ENCODE data around the gene CYP4Z1. TPM values are rescaled to one million over a fixed set of nuclear protein-coding genes. Genes with fewer than 3 reads are reported as not detected.
"Not testable (repeated sequence)": the region's sequence is repeated elsewhere in the genome, so short reads cannot be mapped to it uniquely, and the experiment has no call there.

The CYP4Z1 gene
- total RNA-seq, 1 donor from 2014 or later: not detected

DNA sequence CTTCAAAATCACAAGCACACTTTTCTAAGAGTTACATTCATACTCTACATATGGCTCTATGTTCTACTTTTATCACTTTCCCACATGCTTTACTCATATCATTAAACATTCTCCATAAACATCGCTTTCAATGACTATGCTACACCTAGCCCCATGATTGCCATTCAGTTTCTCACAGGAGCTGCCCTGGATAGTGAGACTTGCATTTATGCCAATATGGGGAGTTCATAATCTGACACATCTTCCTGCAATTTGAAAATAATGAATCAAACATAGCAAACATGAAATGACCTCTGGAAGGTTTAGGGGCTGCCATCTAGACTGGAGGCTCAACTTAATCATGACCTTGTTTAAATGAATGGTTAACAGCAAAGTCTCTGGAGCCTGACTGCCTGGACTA lies 61.2 kb downstream of the CYP4Z1 start:
- DNase-seq: no peak

DNA sequence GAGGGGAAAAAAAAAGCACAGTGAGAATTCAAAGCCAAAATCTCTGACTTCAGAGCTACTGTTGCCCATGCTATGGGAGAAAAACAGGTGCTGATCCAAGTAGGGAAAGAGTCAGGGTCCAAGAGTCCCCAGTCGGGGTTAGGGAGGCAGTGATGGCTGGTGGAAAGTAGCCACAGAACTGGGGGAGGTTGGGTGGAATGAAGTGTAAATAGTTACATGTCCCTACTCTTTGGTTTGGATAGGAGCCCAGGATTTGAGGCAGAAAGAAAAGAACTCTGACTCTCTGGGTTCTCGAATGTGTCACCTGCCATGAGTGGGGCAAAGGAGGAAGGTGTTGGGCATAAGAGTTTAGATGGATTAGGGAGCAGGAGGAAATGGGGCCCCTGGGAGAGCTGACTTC lies 61.8 kb downstream of the CYP4Z1 start:
- not testable (repeated sequence) for DNase-seq

DNA sequence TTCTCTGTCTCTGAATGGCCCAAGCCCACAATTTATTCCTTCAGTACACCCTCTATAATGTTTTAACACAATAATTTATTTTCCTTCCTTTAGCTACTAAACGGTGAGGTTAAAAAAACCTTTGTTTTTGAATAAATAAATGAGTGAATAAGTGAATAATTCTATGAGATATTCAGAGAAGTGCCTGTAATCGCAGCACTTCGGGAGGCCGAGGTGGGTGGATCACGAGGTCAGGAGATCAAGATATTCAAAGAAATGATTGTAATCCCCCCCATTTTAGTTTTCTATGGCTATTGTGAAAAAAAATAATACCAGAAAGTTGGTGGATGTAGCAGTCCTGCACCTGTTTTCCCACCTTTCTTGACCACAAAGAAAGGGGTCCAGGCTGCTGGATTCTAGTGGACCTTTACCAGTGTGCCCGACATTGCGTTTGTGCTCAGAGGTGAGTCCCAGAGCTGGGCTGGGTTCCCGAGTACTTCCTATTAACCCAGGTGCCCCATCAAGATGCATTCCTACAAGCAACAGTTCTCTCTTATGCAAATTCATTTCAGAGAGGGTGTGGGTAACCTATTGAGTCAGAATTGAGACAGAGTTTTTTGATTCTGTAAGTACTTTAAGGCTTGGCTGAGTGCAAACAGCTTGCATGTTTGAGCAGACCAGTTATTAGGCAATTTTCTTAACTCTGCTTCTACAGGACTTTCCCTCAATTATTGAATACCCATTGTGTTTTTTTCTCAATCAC lies 62.6 kb downstream of the CYP4Z1 start:
- DNase-seq: not testable (repeated sequence)

DNA sequence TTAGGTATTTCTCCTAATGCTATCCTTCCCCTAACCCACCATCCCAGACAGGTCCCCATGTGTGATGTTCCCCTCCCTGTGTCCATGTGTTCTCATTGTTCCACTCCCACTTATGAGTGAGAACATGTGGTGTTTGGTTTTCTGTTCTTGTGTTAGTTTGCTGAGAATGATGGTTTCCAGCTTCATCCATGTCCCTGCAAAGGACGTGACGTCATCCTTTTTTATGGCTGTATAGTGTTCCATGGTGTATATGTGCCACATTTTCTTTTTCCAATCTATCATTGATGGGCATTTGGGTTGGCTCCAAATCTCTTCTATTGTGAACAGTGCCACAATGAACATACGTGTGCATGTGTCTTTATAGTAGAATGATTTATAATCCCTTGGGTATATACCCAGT lies 65.6 kb downstream of the CYP4Z1 start:
- DNase-seq: not testable (repeated sequence)

DNA sequence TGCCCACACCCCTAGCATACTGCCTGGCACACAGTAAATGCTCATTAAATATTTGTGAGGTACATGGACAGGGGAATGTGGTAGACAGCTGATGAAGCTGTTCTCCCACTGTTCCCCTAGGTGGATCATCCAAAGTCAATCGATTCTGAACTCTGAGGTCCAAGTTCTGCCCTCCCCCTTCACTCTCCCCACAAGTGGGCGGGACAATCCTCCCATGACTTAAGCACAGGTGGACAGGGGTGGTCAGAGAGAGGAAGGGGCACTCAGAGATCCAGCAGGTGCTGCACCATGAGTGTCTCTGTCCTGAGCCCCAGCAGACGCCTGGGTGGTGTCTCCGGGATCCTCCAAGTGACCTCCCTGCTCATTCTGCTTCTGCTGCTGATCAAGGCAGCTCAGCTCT lies 70.2 kb downstream of the CYP4Z1 start, which contains the start of gene CYP4A22:
Gene CYP4A22, plus strand, starts transcription at position 244 of the 400 bp plus-strand sequence. Its CDS starts 45 bp downstream, at position 289.
- DNase-seq: no peak

DNA sequence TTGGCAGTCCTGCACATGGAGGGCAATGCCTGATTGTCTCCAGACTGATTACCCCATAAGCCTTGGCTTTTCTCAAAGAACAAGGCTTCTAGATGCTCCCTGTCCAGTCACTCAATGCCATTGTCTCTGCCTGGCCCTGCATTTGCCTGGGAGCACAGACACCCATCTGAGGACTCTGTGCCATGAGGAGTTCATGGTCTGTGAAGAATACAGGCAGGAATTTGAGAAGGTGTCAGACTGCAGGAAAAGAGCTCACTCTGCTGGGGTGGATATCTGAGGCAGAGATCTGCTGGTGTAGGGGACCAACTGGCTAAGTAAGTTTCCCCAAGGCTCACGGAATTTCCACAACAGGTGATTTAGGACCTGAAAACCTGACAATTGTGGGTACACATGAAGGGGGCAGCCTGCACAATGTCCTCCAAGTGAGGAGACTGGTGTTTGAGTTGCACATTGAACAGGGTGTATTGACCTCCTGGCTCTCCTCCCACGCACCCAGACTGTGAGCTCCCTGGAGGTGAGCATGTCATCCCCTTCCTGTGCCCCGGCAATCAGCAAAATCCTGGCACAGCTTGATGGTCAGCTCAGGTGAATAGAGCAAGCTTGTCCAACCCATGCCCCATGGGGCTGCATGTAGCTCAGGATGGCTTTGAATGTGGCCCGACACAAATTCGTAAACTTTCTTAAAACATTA lies 71.0 kb downstream of the CYP4Z1 start:
- no peak for DNase-seq

DNA sequence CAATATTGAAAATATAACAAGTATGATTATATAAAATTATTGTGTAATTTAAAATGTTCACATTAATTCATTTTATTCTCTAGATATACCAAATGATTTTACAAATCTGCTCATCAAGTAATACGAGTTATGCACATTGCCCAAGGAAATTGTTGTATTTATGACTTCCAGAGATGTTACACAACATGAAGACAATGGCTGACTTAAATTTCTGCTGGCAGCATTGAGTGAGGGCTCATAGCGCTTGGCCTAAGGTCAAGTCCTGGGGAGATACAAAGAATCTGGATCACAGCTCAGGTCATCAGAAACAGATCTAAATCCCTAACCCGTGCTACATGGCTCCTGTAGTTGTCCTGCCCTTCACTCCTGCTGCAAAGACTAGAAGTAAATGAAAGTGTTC lies 73.3 kb downstream of the CYP4Z1 start:
- DNase-seq: not testable (repeated sequence)

DNA sequence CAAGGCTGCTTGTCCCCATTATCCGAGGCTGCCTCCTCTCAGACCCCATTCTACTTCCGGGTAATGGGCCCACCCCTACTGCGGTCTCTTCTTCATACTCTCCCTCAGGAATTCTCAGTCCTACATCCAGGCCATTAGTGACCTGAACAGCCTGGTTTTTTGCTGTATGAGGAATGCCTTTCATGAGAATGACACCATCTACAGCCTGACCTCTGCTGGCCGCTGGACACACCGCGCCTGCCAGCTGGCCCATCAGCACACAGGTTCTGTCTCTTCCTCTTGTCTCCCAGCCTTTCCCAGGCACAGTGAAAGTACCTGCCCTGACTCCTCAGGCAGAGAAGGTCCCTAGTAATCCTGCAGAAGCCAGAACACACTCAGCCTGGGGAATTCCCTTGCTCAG lies 76.6 kb downstream of the CYP4Z1 start:
- not testable (repeated sequence) for DNase-seq

DNA sequence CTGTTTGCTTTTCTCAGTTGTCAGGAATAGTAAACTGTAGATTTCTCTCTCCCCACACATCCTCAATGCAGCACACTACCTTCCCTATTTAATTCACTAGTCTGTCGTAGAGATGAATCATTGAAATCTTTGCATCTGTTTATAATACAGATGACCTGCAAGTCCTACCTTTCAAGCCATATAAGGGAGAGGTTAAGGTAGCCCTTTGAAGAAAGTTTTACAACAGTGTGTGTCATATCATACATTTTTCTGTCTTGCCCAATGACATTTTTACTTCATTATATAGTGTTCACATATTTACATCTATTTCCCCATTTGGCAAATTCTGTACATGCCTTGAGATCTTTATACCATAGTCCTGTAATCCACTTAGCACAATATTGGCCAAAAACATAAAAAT lies 79.5 kb downstream of the CYP4Z1 start:
- DNase-seq: not testable (repeated sequence)

DNA sequence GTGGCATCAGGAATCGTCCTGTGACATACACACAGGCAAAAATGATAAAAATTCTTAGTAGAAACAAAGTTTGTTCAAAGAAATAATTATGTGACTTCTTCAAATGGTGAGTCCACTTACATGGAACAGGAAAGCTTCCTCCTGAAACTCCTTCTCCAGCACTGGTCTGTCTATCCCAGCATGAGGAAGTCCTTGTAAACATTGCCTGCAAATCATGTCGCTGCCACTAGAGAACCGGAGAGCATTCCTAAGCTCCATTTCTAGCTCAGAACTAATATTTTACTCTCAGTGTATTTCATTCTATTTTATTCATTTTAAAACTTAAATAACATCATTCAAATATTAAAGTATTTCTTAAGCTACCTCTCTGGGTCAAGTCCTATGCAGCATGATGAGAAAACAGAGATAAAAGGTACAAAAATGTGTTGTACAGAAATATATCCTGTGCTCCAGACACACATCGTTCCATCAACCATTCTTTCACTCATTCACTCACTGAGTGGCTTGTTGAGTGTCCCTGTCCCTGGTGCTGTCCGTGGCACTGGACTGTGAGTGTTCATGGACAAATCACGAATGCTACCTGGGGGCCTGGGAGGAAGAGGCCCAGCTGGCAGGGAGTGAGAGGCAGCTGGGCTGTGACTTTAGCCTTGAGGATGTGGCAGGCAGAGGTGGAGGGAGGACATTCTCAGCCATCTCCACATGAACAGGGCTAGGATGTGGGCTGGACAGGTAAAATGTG lies 80.2 kb downstream of the CYP4Z1 start:
- no peak for DNase-seq

DNA sequence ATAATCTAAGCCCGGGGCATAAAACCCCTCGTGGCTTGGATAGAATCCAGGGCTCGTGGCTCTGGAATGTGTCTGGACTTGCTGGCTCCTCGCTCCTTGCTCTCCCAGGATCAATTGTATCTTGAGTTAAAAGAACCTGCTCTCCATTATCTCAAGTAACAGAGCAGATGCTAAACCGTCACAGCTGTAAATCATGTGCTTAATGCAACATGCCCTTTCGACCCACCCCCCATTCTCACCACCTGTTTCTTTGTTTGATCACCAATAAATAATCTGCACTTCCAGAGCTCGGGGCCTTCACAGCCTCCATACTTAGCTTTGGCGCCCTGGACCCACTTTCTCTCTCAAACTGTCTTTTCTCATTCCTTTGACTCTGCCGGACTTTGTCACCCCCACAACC lies 82.1 kb downstream of the CYP4Z1 start:
- not testable (repeated sequence) for DNase-seq

DNA sequence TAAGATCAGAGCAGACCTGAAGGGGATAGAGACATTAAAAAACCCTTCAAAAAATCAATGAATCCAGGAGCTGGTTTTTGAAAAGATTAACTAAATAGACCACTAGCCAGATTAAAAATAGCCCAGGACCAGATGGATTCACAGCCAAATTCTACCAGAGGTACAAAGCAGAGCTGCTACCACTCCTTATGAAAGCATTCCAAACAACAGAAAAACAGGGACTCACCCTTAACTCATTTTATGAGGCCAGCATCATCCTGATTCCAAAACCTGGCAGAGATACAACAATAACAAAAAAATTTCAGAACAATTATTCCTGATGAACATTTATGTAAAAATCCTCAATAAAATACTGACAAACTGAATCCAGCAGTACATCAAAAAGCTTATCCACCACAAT lies 89.4 kb downstream of the CYP4Z1 start:
- not testable (repeated sequence) for DNase-seq

DNA sequence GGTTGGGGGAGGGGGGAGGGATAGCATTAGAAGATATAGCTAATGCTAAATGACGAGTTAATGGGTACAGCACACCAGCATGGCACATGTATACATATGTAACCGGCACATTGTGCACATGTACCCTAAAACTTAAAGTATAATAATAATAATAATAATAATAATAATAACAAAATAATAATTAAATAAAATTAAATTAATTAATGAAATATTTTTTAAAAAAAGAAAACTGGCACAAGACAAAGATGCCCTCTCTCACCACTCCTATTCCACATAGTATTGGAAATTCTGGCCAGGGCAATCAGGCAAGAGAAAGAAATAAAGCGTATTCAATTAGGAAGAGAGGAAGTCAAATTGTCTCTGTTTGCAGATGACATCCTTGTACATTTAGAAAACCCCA lies 90.9 kb downstream of the CYP4Z1 start:
- DNase-seq: not testable (repeated sequence)

DNA sequence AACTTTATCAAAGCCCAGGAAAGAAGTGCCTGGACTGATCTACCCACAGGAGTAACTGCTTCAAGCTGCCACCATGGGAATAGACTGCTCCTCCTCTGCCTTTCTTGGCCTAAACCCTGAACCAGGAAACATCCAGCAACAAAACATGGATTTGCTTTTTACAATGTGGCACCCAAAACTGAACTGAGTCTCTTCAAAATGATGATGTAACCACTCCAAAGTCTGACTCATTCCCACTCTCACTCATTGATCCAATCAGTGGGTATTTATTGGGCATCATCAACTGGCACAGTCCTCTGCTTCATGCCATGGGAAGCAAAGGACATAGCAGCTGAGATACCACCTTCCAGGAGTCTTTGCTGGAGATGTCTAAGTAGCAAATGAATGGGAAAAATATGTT lies 93.7 kb downstream of the CYP4Z1 start:
- DNase-seq: no peak

DNA sequence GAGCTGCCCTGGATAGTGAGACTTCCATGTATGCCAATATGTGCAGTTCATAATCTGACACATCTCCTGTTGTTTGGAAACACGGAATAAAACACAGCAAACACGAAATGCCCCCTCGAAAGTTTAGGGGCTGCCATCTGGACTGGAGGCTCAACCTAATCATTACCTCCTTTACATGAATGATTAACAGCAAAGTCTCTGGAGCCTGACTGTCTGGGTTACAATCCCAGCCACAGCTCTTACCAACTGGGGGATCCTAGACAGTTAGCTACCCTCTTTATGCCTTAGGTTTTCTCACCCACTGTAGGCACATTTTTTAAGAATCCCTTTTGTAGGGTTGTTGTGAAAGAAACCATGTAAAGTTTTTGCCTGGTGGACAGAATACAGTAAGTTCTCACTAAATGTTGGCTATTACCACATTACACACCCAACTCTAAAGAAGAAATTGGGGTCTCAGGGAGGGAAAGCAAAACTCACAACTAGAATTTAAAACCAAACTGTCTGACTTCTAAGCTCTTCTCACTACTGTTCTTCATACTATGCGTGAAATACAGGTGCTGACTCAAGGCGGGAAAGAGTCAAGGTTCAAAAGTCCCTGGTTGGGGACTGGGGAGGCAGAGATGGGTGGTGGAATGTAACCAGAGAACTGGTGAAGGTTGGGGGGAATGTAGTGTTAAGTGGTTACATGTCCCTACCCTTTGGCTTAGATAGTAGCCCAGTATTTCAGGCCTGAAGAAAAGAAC lies 94.4 kb downstream of the CYP4Z1 start:
- no peak for DNase-seq

DNA sequence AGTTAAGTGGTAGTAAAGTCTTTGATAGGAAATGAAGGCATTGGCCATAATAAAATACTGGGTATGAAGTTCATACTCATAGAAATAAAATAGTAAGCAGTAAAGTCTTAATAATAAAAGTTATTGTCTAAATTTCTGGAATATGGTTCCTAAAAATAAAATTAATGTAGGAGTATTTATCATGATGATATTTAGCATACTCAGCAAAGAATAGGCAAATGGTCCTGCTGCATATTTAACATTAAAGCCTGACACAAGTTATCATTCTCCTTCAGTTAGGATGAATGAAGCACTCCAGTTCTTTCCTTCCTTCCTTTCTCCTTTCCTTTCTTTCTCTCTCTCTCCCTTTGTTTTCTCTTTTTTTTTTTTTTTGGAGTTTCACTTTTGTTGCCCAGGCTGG lies 97.5 kb downstream of the CYP4Z1 start:
- DNase-seq: no peak

Other genes with a start within 250 kb of the CYP4Z1 start
- gene CYP4A11, start 125.8 kb upstream of the CYP4Z1 start, total RNA-seq: not detected
- gene CYP4X1, start 43.6 kb upstream of the CYP4Z1 start, total RNA-seq: 3.0 TPM
- gene CYP4A22, start 70.2 kb downstream of the CYP4Z1 start, total RNA-seq: not detected
- gene PDZK1IP1, start 122.8 kb downstream of the CYP4Z1 start, total RNA-seq: 2.1 TPM
- gene TAL1, start 165.0 kb downstream of the CYP4Z1 start, total RNA-seq: 3.6 TPM
- gene STIL, start 246.9 kb downstream of the CYP4Z1 start, total RNA-seq: 8.8 TPM

Data from tongue (tissue), 2 donors.